HG03060 (cell line): ENCODE measurements around the gene PLA2G4B.
"Not testable (repeated sequence)": the region's sequence is repeated elsewhere in the genome, so short reads cannot be mapped to it uniquely, and the experiment has no call there.

Experiments used
- ATAC-seq: cut with Tn5 transposase; IDR thresholded peaks from one replicate; pipeline ENCODE4 v1.9.1; 2021; ENCODE audit warnings: low read depth, moderate number of reproducible peaks; ENCODE audit not compliant: unreplicated experiment

Gene PLA2G4B

GRCh38 chr15:41825572-41826535 is 12.8 kb upstream of the PLA2G4B start:
- no peak for ATAC-seq

- no peak for ATAC-seq
Measured at GRCh38 chr15:41827290-41827879, 11.3 kb upstream of the PLA2G4B start.

- peak; percentile 61 for ATAC-seq
Measured at GRCh38 chr15:41827880-41828806, 10.5 kb upstream of the PLA2G4B start, which contains the start of gene JMJD7. Gene JMJD7, plus strand, starts transcription at chr15:41828092. Its CDS starts 33 bp downstream, at chr15:41828125.

GRCh38 chr15:41828807-41829141 is 9.9 kb upstream of the PLA2G4B start:
- no peak for ATAC-seq

GRCh38 chr15:41829959-41830646 is 8.5 kb upstream of the PLA2G4B start:
- no peak for ATAC-seq

GRCh38 chr15:41831291-41831690 is 7.4 kb upstream of the PLA2G4B start:
- not testable (repeated sequence) for ATAC-seq

GRCh38 chr15:41832208-41832607 is 6.4 kb upstream of the PLA2G4B start:
- ATAC-seq: no peak

GRCh38 chr15:41832875-41833274 is 5.8 kb upstream of the PLA2G4B start:
- no peak for ATAC-seq

GRCh38 chr15:41834096-41834495 is 4.6 kb upstream of the PLA2G4B start:
- ATAC-seq: no peak

- ATAC-seq: no peak
Measured at GRCh38 chr15:41836073-41836472, 2.6 kb upstream of the PLA2G4B start.

- no peak for ATAC-seq
Measured at GRCh38 chr15:41836713-41837454, 1.8 kb upstream of the PLA2G4B start.

GRCh38 chr15:41839781-41840491 is 1.3 kb downstream of the PLA2G4B start:
- no peak for ATAC-seq

GRCh38 chr15:41840673-41841072 is 2.0 kb downstream of the PLA2G4B start:
- no peak for ATAC-seq

- ATAC-seq: no peak
Measured at GRCh38 chr15:41841131-41841530, 2.5 kb downstream of the PLA2G4B start.

GRCh38 chr15:41842229-41842628 is 3.6 kb downstream of the PLA2G4B start:
- ATAC-seq: no peak

GRCh38 chr15:41843571-41843970 is 4.9 kb downstream of the PLA2G4B start:
- ATAC-seq: no peak

GRCh38 chr15:41844814-41845213 is 6.2 kb downstream of the PLA2G4B start:
- no peak for ATAC-seq

GRCh38 chr15:41847206-41847605 is 8.6 kb downstream of the PLA2G4B start:
- no peak for ATAC-seq

- ATAC-seq: no peak
Measured at GRCh38 chr15:41847981-41848380, 9.3 kb downstream of the PLA2G4B start.
